Activated CD8-positive, alpha-beta memory T cell treated with anti-CD3 and anti-CD28 coated beads, Interleukin-2, amount 50 U/mL, for 1 hour (primary cell): ENCODE measurements around the gene DNAAF5.

Experiments
- DNase-seq: peaks from one replicate; pipeline ENCODE4 v3.0.0-alpha.2; 2020; ENCODE audit errors: extremely low read depth

The DNAAF5 gene

DNA sequence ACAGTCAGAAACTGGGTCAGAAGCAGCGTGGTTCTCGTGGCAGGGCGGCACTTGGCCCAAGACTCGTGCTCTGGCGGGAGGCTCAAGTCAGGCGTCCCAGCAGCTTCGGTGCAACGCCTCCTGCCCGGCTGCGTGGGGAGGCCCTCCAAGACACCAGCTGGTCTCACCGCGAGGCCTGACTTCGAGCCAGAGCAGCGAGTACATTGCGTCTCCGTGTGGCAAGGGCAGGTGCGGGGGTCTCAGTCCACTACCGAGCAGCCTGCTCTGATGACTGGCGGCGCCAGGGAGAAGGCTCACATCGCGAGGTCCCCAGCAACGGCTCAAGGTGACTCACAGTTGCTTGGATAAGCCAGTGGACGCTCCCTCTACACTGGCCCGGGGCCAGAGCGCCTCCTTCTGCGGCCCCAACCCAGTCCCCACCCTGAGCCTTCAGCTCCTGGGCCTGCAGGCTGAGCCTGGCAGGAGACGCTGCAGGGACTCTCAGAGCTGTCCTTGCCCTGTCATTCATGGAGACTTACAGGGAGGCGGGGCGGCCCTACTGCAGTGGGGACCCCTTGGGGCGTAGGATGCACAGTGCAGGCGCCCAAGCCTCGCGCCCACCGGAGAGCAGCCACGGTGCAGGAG, 42.5 kb downstream of the DNAAF5 start:
- no peak for DNase-seq

DNA sequence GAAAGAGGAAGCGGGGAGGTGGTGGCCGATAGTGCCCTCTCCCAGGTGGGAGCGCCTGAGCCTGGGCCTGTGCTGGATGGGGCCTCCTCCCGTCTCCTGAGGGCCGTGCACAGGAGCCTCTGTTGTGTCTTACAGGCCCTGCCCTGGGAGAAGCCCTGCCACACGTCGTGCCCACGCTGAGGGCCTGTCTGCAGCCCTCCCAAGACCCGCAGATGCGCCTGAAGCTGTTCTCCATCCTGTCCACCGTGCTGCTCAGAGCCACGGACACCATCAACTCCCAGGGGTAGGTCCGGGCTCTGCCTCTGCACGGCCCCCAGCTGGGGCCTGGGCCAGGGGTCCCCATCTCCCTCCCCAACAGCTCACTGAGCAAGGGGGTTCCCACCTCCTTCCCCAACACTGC, 43.8 kb downstream of the DNAAF5 start:
- DNase-seq, result no peak

DNA sequence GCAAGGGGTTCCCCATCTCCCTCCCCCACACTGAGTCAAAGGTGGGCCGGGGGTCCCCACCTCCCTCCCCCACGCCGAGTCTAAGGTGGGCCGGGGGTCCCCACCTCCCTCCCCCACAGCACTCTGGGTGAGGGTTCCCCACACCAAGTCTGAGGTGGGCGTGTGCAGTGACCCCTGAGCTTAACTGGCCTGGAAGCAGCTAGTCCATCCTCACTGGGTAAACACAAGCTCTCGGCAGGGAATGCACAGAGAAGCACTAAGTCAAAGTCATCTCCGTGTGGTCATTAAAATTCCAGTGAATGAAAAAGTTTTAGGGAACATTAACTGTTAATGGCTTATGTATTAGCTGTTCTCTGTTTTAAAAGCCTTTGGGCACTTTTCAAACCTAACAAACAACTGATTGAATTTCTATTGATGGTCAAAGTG, 44.3 kb downstream of the DNAAF5 start:
- no peak for DNase-seq

DNA sequence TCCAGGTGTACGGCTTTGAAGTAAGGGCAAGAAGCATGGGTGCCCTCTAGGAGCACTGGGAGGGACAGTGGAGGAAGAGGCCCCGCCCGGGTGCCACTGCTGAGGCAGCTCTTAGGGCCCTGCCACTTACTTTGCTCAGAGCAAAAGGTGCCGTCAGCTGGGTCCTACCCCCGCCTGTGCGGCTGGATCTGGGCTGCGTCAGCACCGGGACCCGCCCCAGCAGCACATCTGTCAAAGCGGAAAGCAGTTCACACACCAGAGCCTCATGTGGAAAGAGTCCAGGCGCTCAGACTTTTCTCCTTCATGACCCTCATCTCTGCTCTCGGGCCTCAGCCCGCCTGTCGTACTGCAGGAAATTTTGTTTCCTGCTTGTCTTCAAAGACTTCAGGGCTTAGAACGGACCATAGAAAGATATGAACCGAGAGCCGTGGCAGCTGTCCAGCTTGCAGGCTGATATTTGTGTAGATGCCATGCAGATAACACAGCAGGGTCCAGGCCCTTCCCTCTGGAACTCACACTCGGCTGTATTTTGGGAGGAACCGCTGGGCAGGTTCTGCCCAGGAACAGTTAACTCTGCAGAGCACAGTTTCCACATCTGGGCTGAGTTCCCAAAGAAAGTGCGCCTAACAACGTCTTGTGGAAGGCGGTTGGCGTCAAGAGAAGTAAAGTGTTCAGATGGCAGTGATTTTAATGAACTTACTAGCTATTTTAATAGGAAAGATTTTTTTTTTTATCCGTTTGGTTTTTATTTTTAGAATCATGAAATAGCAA, 44.9 kb downstream of the DNAAF5 start:
- DNase-seq, result no peak

DNA sequence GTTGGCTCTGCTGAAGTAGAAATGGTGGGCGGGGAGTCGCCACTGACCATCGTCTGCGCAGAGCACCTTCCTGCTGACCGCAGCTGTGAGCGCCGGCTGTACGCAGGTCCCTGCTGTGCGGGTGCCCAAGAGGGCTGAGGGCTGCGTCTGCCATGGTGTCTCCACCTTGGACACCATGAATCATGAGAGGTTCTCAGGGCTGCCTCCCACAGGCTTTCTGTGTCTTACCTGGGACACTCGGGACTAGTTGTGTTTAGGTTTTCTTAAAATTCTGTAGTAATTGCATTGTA, 45.5 kb downstream of the DNAAF5 start:
- DNase-seq, result no peak

DNA sequence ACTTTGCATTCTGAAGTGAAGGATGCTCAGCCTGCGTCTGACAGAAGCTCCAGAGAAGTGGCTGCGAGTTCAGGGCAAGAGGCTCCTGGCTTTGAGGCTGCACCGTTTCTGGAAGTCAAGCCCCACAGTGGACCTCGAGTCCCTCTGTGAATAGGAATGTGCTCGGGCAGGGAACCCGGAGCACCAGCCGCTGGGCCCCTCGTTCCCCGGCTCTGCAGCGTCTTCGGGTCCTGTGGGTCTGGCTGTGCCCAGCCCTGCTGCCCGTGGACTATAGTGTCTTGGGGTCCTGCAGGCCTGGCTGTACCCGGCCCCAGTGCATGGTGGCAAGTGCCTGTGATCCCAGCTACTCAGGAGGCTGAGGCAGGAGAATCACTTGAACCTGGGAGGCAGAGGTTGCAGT, 45.9 kb downstream of the DNAAF5 start:
- no peak for DNase-seq

DNA sequence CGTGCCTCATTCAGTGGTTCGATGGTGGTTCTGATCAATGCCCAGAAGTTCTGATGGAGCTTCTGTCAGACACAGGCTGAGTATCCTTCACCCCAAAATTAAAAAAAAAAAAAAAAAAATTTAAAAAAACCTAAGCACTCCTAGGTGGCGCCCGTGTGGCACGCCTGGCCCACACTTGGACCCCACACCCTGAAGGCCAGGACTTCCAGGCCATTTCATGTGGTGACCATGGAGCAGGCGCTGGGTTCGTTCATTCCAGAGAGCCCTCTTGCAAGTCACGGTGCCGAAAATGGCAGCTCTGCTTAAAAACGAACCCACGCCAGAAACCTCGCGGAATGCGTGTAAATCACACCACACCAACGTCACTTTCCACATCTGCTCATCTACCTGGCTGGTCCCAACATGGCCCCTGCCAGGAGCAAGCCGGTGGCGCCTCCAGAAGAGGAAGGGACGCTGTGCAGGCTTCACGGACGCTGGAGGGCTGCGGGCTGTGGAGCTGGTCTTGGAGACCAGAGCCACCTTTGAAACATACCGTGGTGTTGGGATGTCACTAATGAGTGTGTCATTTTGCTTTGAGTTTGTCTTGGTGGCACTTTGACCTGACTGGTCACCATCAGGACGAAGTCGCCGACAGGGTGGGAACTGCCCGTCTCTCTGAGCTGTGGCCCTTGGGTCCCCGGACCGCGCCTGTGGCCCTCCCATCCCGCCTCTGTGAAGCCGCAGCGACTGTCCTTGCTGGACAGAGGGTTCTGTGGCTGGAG, 46.5 kb downstream of the DNAAF5 start:
- DNase-seq, result no peak

DNA sequence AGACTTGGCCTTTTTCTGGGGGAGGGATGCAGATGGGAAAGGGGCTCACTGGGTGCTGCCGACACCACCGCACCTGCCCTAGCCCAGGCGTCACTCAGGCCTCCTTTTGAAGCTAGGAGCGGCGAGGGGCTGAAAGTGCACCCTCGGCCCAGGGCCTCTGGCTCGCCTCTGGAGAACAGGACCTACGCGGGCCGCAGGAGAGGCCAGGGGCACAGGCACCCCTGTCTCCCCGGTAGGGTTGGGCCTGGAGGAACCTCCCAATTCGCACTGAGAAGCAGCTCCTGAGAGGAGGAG, 47.1 kb downstream of the DNAAF5 start:
- DNase-seq, result no peak

DNA sequence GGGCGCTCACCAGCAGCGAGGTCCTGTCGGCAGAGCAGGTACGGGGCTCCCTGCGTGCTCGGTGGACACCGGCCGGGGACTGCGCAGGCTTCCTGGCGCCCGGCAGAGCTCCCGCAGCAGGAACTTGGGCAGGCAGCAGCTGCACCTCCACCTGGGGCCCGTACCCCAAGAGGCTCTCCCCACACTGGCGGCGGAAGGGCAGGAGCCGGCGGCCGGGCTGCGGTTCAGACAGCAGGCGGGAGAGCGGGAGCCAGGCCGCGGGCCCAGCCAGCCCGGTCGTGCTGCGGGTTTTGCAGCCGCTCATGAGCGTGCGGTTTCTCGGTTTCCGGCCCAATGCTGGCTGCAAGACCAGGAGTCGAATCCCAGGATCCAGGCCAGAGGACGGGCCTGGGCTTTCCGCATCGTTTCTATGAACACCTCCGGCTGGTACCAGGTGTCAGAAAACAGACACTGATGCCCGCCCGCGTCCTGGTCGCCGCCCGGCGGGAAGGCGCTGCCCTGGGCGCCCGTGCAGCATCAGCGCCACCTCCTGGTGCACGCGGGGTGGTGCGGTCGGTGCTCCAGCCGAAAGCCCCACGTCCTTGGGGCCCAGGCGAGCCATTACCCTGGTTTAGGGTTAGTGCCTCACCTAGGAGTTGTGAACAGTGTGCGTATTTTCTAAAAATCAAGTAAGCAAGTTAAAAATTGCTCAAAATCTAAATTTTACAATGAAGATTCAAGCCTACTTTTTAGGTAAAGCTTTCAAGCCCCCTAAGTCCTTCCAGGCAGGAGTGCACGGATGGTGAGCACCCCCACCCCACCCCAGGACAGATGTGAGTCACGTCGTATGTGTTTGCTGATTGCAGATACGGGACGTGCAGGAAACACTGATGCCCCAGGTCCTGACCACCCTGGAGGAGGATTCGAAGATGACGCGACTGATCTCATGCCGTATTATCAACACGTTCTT, 47.9 kb downstream of the DNAAF5 start:
- peak; percentile 11 for DNase-seq

DNA sequence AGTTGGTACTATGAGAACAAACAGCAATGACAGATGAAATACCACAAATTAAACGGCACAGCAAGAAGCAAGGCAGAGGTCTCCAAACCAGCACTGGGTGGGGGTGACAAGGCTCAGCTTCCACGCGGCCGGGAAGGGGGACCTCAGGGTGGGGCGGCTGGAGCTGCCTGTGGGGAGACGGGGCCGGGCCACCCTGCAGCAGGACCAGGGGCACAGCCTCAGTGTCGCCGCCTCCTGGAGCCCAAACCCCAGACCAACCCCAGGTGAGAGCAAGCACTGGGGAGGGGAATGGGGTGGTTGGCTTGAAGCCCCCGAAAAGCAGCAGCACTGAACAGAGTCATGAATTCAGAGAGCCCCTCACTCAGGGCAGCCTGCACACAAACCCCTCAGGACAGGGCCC, 49.9 kb downstream of the DNAAF5 start:
- DNase-seq, result no peak

DNA sequence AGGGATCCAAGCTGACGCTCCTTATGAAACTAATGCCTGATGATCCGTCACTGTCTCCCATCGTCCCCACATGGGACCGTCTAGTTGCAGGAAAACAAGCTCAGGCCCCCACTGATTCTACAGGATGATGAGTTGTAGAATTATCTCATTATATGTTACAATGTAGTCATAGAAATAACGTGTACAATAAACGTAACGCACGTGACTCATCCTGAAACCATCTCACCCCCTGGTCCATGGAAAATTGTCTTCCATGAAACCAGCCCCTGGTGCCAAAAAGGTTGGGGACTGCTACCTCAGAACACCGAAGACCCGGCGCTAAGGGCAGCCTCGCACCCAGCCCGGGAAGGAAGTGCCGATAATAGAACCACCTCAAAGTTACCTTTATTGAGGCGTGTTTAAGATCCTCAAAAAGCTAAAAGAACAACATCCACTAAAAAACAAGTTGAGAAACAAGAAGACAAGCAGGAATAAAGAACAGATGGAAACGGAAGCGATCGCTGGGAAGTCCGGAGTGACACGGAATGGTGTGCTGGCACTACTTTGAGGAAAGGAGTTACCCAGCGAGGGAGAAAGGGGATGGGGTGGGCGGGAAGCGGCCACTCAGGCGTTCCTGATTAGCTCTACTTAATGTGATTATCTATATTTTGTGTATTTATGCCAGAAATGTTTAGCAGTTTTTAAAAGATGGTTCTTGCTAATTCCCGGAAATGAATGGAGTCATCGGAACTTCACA, 50.7 kb downstream of the DNAAF5 start:
- no peak for DNase-seq

DNA sequence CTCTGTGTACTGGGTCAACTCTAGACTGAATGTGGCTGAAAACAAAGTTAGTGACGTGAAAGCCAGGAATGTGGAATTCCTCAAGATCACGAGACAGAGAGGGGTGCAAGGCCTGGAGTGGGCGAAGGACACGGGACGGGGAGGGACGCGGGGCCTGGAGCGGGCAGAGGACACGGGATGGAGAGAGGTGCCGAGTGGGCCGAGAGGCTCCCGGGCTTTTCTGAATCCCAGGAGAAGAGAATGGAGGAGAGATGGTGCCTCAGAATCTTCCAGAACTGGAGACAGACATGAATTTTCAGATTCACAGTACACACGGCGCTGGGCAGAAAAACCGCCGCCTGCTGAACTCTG, 51.2 kb downstream of the DNAAF5 start:
- no peak for DNase-seq

DNA sequence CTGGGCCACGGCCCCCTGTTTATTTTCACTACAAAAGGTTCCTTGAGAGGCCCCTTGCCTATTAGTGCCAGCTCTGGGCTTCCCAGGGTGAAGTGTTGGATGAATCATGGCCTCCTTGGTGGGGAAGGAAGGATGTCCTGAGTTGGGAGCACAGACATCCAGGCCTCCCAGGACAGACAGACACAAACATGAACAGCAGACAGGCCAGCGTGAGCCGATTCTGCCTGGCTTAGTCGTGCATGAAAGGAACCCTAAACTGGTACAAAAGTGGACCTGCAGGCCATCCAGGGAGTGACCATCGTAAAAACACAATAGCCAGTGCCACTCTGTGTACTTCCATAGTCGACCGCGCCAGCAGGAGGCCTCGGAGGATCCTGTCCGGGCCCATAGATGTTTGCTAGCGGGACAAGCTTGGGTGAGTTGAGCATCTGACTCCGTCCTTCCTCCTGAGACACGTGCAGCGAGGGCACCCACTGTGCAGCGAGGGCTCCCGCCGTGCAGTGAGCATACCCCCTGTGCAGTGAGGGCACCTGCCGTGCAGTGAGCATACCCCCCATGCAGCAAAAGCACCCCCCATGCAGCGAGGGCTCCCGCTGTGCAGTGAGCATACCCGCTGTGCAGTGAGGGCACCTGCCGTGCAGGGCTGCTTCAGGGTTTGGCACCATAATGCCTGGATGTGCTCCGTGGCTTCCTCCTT, 51.9 kb downstream of the DNAAF5 start:
- DNase-seq, result no peak

DNA sequence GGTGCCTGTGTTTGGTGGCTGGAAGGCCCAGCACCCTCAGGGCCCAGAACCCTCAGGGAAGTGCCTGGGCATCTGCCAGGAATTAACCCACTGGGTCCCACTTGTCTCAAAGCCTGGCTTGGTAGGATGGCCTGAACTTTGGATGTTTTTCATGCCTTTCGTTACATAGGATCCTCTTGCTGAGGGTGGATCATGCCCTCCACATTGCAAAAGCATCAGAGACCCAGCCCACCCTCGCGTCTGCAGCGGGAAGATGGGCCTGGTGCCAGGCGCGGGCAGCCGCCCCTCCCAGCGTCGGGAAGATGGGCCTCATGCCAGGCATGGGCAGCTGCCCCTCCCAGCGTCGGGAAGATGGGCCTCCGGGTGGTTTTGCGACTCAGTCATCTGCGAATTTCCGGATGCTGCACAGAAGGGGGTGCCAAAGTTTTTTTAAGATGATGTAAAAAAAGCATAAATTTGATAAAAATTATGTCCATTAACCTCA, 52.5 kb downstream of the DNAAF5 start:
- DNase-seq, result no peak

DNA sequence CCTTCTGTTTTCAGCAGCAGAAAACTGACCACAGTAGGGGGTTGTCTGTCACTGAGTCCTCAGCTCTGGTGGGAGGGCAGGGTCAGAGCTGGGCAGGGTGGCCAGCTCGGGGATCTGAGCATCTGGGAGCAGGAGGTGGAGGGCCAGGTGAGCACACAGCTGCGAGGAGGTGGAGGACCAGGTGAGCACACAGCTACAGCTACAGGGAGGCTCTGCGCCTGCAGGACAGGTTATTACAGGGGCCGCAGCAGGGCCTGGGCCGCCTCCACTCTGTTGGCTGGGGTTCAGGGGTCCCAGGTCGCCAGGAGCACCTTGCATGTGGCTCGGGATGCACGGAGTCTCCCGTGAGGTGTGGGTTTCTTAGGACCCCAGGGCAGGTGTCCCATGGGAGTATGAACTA, 53.0 kb downstream of the DNAAF5 start:
- no peak for DNase-seq

DNA sequence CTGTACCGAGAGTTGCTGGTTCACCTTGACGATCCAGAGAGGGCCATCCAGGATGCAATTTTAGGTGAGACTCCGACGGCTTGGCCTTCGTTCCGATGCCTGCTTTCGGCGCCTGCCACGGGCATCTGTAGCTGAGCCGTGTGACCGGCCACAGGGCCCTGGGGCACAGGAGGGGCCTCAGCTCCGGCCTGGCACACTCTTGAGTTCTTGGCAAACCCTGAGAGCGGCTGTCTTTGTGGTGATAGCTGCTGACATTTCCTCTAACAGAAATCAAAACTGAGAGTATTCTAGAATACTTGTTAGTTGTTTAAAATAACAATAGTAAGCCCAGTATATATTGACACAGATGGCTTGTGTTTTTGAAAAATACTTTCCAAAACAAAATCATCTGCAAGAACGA, 53.6 kb downstream of the DNAAF5 start:
- no peak for DNase-seq

DNA sequence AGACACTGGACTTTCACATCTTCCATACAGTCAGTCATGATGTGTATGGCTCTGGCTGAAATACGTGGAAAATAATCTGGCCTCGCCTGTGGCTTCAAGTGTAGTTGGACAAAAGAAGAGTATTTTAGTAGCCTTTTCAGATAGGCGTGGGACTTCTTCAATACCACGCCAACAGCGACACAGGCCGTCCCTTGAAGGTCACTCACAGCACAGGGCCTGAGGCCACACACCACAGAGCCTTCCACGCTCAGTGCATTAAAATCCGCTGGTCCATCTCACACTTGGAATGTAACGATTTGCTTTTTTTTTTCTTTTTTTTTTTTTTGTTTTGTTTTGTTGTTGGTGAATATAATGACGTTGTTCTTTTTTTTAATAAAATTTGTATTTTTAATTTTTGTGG, 54.0 kb downstream of the DNAAF5 start:
- DNase-seq, result no peak

DNA sequence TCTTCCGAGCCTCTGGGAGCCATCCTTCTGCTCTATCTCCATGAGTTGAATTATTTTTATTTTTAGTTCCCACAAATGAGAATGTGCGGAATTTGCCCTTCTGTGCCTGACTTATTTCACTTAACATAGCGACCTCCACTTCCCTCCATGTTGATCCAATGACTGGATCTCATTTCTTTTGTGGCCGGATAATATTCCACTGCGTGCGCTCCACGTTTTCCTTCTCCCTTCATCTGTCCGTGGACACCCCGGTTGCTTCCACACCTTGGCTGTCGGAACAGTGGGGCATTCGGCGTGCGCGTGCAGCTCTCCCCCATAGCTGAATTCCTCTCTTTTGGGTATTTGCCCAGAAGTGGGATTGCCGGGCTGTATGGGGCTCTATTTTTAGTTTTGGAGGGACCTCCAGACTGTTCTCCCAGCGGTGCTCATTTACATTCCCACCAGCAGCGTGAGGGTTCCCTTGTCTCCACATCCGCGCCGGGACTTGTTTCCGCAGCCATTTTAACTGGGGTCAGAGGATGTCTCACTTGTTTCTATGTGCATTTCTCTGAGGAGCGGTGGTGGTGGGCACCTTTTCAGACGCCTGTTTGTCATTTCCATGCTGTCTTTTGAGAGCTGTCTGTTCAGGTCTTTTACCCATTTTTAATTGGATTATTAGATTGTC, 54.8 kb downstream of the DNAAF5 start:
- no peak for DNase-seq

DNA sequence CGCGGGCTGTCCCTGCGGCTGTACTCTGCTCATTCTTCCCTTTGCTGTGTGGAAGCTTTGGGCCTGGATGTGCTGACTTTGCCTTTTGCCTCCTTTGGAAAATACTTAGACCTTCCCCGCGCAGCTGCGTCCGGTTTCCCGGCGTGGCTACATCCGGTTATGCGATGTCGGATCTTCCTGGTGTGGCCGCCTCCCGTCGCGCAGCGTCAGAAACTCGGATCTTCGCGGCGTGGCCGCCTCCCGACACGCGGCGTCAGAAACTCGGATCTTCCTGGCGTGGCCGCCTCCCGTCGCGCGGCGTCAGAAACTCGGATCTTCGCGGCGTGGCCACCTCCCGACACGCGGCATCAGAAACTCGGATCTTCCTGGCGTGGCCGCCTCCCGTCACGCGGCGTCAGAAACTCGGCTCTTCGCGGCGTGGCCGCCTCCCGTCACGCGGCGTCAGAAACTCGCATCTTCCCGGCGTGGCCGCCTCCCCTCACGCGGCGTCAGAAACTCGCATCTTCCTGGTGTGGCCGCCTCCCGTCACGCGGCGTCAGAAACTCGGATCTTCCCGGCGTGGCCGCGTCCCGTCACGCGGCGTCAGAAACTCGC, 55.5 kb downstream of the DNAAF5 start:
- no peak for DNase-seq
